NCI-H524 (cell line): ENCODE data around the gene SMLR1.

Experiments
- DNase-seq, 2 experiments: peaks; one replicate each; lab custom pipeline; 2025; lab: John Stamatoyannopoulos, UW

Gene SMLR1

GRCh38 chr6:130852844-130853554, 25.8 kb downstream of the SMLR1 start:
- no peak for DNase-seq

- no peak for DNase-seq
Measured at GRCh38 chr6:130853555-130854183, 26.5 kb downstream of the SMLR1 start.

- DNase-seq = no peak
Measured at GRCh38 chr6:130858054-130858453, 30.8 kb downstream of the SMLR1 start.

- DNase-seq = peak in 1 of 2 experiments; percentile 8
Measured at GRCh38 chr6:130858498-130859160, 31.4 kb downstream of the SMLR1 start.

GRCh38 chr6:130859161-130859867, 32.1 kb downstream of the SMLR1 start:
- no peak for DNase-seq

GRCh38 chr6:130862370-130862769, 35.2 kb downstream of the SMLR1 start:
- no peak for DNase-seq

- DNase-seq = no peak
Measured at GRCh38 chr6:130863415-130864230, 36.4 kb downstream of the SMLR1 start.

GRCh38 chr6:130864344-130864743, 37.1 kb downstream of the SMLR1 start:
- no peak for DNase-seq

GRCh38 chr6:130865793-130866192, 38.6 kb downstream of the SMLR1 start:
- no peak for DNase-seq

- no peak for DNase-seq
Measured at GRCh38 chr6:130869681-130870080, 42.5 kb downstream of the SMLR1 start.

- DNase-seq = no peak
Measured at GRCh38 chr6:130870179-130870880, 43.1 kb downstream of the SMLR1 start.

- peak; percentile 34 to 63 for DNase-seq
Measured at GRCh38 chr6:130872250-130873095, 45.3 kb downstream of the SMLR1 start.

- DNase-seq = no peak
Measured at GRCh38 chr6:130873746-130874145, 46.5 kb downstream of the SMLR1 start.

- no peak for DNase-seq
Measured at GRCh38 chr6:130879826-130880225, 52.6 kb downstream of the SMLR1 start.

- DNase-seq = no peak
Measured at GRCh38 chr6:130882370-130882769, 55.2 kb downstream of the SMLR1 start.

GRCh38 chr6:130885392-130886192, 58.4 kb downstream of the SMLR1 start:
- DNase-seq = peak; percentile 71 to 83
